Fibroblast of the aortic adventitia (primary cell): ENCODE measurements around the gene MT3. TPM values are rescaled to one million over a fixed set of nuclear protein-coding genes. Genes with fewer than 3 reads are reported as not detected.
A peak's percentile ranks its signal among the peaks of the same experiment; 100 is the strongest.

ENCODE experiments used
- DNase-seq: peaks from one replicate; pipeline ENCODE4 v3.0.0-alpha.2; 2010; ENCODE audit warnings: low read depth
- H3K4me3 ChIP-seq: 2 replicates; pipeline ENCODE4 v1.5.1; 2011; ENCODE audit warnings: low read depth, mild to moderate bottlenecking, control low read depth, low read length, moderate library complexity
- total RNA-seq: library from RNA; depleted of rRNA; stranded (reverse); fragments of >200 nt; gene quantifications from 2 replicates; pipeline ENCODE4 v1.2.3, GENCODE V29; 2012; ENCODE audit warnings: low replicate concordance
- TF ChIP-seq, protein P1 (sequence below): IDR thresholded peaks from 2 replicates; pipeline ENCODE4 v1.5.1; 2011; ENCODE audit warnings: mild to moderate bottlenecking, low read length, control low read depth, inconsistent platforms; ENCODE audit not compliant: insufficient read depth

MT3 gene
- total RNA-seq, 1 donor: not detected

DNA sequence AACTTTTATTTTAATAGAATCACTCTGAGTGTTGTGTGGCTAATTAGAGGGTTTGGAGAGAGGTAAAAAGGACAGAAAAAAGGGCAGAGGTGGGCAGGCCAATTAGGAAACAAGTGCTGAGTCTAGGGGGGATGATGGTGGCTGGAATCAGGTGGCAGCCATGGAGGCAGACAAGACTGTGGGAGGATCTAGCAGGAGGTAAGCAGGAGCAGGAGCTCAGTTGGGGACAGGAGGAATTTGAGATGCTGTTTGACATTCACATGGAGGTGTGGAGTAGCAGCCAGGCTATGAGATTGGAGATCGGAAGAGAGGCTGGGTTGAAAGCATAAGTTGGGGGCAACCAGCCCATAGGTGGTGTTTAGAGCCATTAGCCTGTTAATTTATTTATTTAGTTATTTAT lies 28.2 kb upstream of the MT3 start:
- H3K4me3 ChIP-seq: no peak overlapping the region
- DNase-seq: no peak

DNA sequence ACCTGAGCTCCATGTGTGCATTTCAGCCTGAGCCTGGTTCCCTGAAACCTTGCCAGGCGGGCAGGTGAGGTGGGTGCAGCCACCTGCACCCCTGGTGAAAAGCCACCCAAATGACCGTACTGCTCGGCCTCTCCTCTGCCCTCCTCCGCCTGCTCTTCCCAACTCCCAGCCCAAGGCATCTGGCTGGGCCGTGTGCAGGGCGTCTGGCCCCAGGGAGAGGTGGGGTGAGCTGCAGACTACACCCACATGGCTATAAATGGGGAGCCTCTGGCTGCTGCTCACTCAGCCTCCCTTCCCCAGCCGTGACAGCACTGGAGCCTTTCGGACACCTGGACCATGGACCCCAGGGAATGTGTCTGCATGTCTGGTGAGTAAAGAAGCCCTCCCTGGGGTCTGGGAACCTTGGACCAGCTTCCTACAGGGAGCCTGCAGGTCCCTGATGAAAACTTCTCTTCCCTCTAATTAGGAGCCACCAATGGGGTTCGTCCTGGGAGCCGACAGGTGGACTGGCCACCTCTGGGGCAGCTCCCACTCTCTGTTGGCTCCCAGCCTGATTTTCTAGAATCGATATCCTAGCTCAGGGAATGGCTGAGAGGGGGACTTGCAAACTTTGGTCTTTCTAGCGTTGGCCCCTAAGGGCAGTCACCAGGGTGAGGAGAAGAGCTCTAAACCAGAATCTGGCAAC lies 24.4 kb upstream of the MT3 start, which contains the start of gene MT4:
TSS of gene MT4 (plus strand) at position 281 of the 685 bp plus-strand sequence. CDS start at position 337, 56 bp downstream.
- DNase-seq: no peak
- TF ChIP-seq, protein P1, sequence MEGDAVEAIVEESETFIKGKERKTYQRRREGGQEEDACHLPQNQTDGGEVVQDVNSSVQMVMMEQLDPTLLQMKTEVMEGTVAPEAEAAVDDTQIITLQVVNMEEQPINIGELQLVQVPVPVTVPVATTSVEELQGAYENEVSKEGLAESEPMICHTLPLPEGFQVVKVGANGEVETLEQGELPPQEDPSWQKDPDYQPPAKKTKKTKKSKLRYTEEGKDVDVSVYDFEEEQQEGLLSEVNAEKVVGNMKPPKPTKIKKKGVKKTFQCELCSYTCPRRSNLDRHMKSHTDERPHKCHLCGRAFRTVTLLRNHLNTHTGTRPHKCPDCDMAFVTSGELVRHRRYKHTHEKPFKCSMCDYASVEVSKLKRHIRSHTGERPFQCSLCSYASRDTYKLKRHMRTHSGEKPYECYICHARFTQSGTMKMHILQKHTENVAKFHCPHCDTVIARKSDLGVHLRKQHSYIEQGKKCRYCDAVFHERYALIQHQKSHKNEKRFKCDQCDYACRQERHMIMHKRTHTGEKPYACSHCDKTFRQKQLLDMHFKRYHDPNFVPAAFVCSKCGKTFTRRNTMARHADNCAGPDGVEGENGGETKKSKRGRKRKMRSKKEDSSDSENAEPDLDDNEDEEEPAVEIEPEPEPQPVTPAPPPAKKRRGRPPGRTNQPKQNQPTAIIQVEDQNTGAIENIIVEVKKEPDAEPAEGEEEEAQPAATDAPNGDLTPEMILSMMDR: no peak
- H3K4me3 ChIP-seq: no peak within 1 kb of the TSS

More for the DNA sequence above, 28.2 kb upstream of the MT3 start:
- TF ChIP-seq, protein P1: no peak

DNA sequence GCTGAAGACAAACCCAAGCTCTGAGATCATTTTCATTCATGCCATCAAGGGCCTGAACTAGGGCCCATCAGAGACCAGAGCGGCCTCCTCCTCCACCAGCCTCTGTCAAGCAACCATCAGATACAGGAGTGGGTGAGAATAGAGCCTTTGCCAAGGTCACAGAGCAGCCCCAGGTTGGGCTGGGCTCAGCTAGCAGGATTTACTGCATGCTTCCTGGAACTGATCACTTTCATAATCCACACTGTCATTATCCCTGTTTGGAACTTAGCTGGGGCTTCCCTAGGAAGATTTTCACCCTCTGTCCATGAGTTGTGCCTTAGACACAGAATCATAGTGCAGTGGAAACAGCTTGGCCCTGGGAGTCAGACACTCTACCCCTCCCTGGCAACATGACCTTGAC lies 19.4 kb upstream of the MT3 start:
- TF ChIP-seq, protein P1: no peak
- no peak for DNase-seq
- no peak overlapping the region for H3K4me3 ChIP-seq

DNA sequence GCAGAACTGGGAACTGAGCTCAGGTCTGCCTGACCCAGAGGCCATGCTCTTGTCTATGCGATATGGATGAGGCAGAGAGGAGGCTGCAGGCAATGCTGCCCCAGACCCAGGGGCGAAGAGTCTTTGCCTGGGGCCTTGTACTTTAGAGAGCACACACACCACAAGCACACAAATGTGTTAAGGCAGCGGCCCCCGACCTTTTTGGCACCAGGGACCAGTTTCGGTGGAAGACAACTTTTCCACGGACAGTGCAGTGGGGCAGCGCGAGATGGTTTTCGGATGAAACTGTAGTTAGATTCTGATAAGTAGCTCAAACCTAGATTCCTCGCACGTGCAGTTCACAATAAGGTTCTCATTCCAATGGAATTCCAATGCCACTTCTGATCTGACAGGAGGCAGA lies 17.8 kb upstream of the MT3 start:
- H3K4me3 ChIP-seq: no peak overlapping the region
- TF ChIP-seq, protein P1: no peak
- DNase-seq: no peak

DNA sequence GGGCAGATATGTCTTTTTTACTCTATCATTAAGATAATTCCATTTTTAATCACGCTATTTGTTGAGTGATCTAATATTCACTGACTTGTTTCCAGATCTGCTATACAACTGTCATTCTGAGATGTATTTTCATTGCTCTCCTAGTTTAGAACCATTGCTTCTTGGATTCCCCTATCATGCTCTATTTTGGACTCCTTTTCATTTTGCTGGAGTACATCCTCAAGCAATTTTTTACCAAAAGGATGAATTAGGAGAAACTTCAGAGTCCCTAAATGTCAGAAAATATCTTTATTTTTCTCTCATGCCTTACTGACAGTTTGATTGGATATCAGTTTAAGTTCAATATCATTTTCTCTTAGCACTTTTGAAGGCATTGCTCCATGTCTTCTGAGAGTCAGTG lies 14.7 kb upstream of the MT3 start:
- TF ChIP-seq, protein P1: no peak
- H3K4me3 ChIP-seq: no peak overlapping the region
- DNase-seq: no peak

DNA sequence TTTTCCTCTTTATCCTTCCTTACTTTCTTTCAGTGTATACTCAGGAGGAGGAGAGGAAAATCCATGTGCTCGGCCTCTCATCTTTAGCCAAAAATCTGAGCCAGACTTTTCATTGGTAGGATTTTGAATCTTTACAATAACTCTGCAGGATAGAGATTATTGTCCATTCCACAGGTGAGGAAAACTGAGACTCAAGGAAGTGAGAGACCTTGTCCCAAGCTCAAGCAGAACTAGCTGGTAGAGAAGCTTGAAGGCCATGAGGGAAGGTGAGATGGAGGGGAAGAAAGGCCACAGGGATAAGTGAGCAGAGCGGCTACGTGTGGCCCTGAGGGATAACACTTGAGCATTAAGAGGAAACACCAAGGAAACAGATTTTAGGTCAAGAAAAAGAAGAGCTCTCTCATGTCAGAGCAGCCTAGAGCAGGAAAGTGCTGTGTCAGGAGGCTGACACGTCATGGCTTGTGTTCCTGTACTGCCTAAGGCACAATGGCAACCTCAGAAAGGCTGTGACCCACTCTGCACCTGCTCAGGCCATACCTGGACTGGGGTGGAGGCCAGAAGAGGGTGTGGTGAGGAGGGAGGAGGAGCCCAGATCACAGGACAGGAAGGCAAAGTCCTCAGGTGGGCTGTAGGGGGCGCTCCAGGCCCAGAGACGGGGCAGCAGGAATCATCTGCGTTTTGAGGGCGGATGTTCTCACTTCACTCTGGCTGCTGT lies 12.6 kb upstream of the MT3 start:
- TF ChIP-seq, protein P1: peak; percentile 84
- DNase-seq: peak; percentile 68
- no peak overlapping the region for H3K4me3 ChIP-seq

DNA sequence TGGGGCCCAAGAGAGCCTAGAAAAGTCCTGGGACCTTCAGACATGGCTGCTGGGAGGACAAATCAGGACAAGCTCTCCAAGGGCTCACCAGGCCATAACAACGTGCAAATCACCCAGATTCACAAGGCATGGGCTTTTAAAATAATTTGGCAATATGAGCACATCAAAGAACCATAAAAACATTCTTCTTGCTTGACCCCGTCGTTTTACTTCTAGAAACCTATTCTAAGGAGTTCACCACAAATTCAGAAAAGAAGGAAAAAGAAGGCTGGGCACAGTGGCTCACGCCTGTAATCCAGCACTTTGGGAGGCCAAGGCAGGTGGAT lies 12.1 kb upstream of the MT3 start:
- TF ChIP-seq, protein P1: no peak
- no peak for DNase-seq
- no peak overlapping the region for H3K4me3 ChIP-seq
